ENCODE measurements around the gene NINJ1.
A peak's percentile ranks its signal among the peaks of the same experiment; 100 is the strongest.

NINJ1 gene

GRCh38 chr9:93100276-93100636, 33.8 kb downstream of the NINJ1 start:
- no peaks in the 10 kb centered on the region for H3K36me3 ChIP-seq (ENCODE audit: insufficient read depth, insufficient read length, low read length)
- H3K27me3 ChIP-seq (ENCODE audit: insufficient read depth, insufficient read length) = peaks cover 8% of the 10 kb centered on the region
- no peak overlapping the region for H3K4me3 ChIP-seq (ENCODE audit: insufficient read length, low read depth)
- TF ChIP-seq YY1 (IDR thresholded peaks at IDR 0.05; ENCODE audit: insufficient read depth, insufficient read length) (no peak), SUZ12 (IDR thresholded peaks at IDR 0.05; ENCODE audit: extremely low read depth, insufficient read depth, insufficient read length) (no peak), ZNF274 (IDR thresholded peaks at IDR 0.05; ENCODE audit: low read depth, low read length) (no peak)
- DNase-seq (ENCODE audit: low read depth, low spot score) = no peak
- peaks cover 11% of the 10 kb centered on the region for H3K9me3 ChIP-seq (ENCODE audit: insufficient read depth, low read length)
- H3K9ac ChIP-seq (ENCODE audit: insufficient read length, low read depth) = no peak overlapping the region
- peaks cover 13% of the 10 kb centered on the region for H3K4me1 ChIP-seq (ENCODE audit: insufficient read depth, insufficient read length)

DNA sequence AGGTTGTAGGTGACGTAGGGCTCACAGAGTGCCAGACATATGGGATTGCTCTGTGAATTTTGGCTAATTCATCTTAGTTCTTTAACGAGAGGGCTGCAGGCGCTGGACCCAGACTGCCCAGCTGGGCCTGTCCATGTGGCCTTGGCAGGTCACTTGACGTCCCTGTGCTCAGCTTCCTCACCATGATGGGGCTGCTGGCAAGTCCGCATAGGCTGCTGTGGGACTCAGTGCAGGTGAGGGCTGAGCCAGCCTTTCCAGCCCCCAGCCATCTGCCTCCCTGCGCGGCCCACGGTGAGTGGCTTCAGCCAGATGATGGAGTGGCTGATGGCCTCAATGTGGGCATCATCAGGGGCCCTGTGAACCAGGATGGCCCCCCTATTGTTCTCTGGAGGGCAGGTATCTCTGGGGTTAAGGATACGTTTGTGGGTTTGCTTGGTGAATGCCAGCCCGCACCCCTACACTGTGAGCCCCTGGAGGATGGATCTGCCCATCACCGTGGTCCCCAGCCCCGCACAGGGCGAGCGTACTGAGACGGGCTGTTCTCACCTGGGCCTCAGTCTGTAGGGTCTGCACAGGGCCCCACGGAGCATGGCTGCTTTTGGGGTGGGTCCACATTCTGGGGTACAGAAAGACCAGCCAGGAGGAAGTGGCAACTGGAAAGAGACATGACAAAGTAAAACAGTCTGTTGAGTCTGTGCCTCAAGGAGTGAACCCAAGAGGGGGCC, 34.3 kb downstream of the NINJ1 start:
- Histone ChIP-seq H3K27me3 (ENCODE audit: insufficient read depth, insufficient read length) (peaks cover 8% of the 10 kb centered on the region), H3K36me3 (ENCODE audit: insufficient read depth, insufficient read length, low read length) (no peaks in the 10 kb centered on the region), H3K4me3 (ENCODE audit: insufficient read length, low read depth) (no peak overlapping the region), H3K4me1 (ENCODE audit: insufficient read depth, insufficient read length) (peaks cover 13% of the 10 kb centered on the region), H3K9me3 (ENCODE audit: insufficient read depth, low read length) (peaks cover 11% of the 10 kb centered on the region), H3K9ac (ENCODE audit: insufficient read length, low read depth) (no peak overlapping the region)
- TF ChIP-seq YY1 (IDR thresholded peaks at IDR 0.05; ENCODE audit: insufficient read depth, insufficient read length) = no peak
- TF ChIP-seq ZNF274 (IDR thresholded peaks at IDR 0.05; ENCODE audit: low read depth, low read length) = no peak
- no peak for TF ChIP-seq SUZ12 (IDR thresholded peaks at IDR 0.05; ENCODE audit: extremely low read depth, insufficient read depth, insufficient read length)
- no peak for DNase-seq (ENCODE audit: low read depth, low spot score)

GRCh38 chr9:93098236-93098946, 35.7 kb downstream of the NINJ1 start:
- Histone ChIP-seq H3K9me3 (ENCODE audit: insufficient read depth, low read length) (peaks cover 2% of the 10 kb centered on the region; the same call in 1 of the 2 replicates), H3K36me3 (ENCODE audit: insufficient read depth, insufficient read length, low read length) (no peaks in the 10 kb centered on the region), H3K4me3 (ENCODE audit: insufficient read length, low read depth) (no peak overlapping the region), H3K4me1 (ENCODE audit: insufficient read depth, insufficient read length) (peaks cover 18% of the 10 kb centered on the region), H3K27me3 (ENCODE audit: insufficient read depth, insufficient read length) (peaks cover 8% of the 10 kb centered on the region), H3K9ac (ENCODE audit: insufficient read length, low read depth) (no peak overlapping the region)
- DNase-seq (ENCODE audit: low read depth, low spot score) = no peak
- TF ChIP-seq ZNF274 (IDR thresholded peaks at IDR 0.05; ENCODE audit: low read depth, low read length) (no peak), YY1 (IDR thresholded peaks at IDR 0.05; ENCODE audit: insufficient read depth, insufficient read length) (no peak), SUZ12 (IDR thresholded peaks at IDR 0.05; ENCODE audit: extremely low read depth, insufficient read depth, insufficient read length) (no peak)

- Histone ChIP-seq H3K4me3 (ENCODE audit: insufficient read length, low read depth) (no peak overlapping the region), H3K9ac (ENCODE audit: insufficient read length, low read depth) (no peak overlapping the region)
- no peak for TF ChIP-seq SUZ12 (IDR thresholded peaks at IDR 0.05; ENCODE audit: extremely low read depth, insufficient read depth, insufficient read length)
- TF ChIP-seq ZNF274 (IDR thresholded peaks at IDR 0.05; ENCODE audit: low read depth, low read length) = no peak
- TF ChIP-seq YY1 (IDR thresholded peaks at IDR 0.05; ENCODE audit: insufficient read depth, insufficient read length) = no peak
Measured at GRCh38 chr9:93097511-93098201, 36.4 kb downstream of the NINJ1 start.

DNA sequence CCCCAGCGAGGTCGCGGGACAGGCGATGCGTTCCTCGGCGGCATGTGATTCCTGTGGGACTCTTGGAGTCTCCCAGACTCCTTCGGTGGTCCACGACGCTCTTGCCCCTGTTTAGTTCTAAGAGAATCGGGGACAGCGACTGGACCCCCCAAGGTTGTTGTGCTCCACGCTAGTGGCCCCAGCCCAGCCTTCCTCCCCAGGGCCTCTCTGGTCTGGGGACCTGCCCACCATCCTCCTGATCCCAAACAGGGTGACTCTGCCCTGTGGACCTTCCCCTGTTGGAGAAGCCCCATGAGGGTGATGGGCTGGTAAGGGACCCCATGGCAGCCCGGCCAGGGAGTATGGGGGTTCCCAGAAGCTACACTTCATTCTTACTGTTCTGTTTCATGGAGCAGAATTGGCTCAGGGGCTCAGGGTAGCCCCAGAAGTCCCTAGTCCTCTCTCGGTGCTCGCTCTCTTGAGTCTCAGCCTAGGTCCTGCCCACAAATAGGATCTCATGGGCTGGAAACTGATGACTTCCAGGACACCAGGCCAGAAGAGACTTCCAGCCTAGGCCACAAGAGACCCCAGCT, 37.2 kb downstream of the NINJ1 start:
- no peaks in the 10 kb centered on the region for H3K9me3 ChIP-seq (ENCODE audit: insufficient read depth, low read length)
- H3K36me3 ChIP-seq (ENCODE audit: insufficient read depth, insufficient read length, low read length) = no peaks in the 10 kb centered on the region
- peak overlapping the region; percentile 88 for H3K9ac ChIP-seq (ENCODE audit: insufficient read length, low read depth)
- DNase-seq (ENCODE audit: low read depth, low spot score) = no peak
- no peak for TF ChIP-seq YY1 (IDR thresholded peaks at IDR 0.05; ENCODE audit: insufficient read depth, insufficient read length)
- TF ChIP-seq ZNF274 (IDR thresholded peaks at IDR 0.05; ENCODE audit: low read depth, low read length) = no peak
- no peak for TF ChIP-seq SUZ12 (IDR thresholded peaks at IDR 0.05; ENCODE audit: extremely low read depth, insufficient read depth, insufficient read length)
- peak overlapping the region; percentile 84 for H3K4me3 ChIP-seq (ENCODE audit: insufficient read length, low read depth)
- peaks cover 20% of the 10 kb centered on the region for H3K4me1 ChIP-seq (ENCODE audit: insufficient read depth, insufficient read length)
- peaks cover 8% of the 10 kb centered on the region for H3K27me3 ChIP-seq (ENCODE audit: insufficient read depth, insufficient read length)

More at GRCh38 chr9:93097511-93098201, 36.4 kb downstream of the NINJ1 start:
- peaks cover 8% of the 10 kb centered on the region for H3K27me3 ChIP-seq (ENCODE audit: insufficient read depth, insufficient read length)
- DNase-seq (ENCODE audit: low read depth, low spot score) = no peak
- no peaks in the 10 kb centered on the region for H3K36me3 ChIP-seq (ENCODE audit: insufficient read depth, insufficient read length, low read length)
- no peaks in the 10 kb centered on the region for H3K9me3 ChIP-seq (ENCODE audit: insufficient read depth, low read length)
- H3K4me1 ChIP-seq (ENCODE audit: insufficient read depth, insufficient read length) = peaks cover 19% of the 10 kb centered on the region

DNA sequence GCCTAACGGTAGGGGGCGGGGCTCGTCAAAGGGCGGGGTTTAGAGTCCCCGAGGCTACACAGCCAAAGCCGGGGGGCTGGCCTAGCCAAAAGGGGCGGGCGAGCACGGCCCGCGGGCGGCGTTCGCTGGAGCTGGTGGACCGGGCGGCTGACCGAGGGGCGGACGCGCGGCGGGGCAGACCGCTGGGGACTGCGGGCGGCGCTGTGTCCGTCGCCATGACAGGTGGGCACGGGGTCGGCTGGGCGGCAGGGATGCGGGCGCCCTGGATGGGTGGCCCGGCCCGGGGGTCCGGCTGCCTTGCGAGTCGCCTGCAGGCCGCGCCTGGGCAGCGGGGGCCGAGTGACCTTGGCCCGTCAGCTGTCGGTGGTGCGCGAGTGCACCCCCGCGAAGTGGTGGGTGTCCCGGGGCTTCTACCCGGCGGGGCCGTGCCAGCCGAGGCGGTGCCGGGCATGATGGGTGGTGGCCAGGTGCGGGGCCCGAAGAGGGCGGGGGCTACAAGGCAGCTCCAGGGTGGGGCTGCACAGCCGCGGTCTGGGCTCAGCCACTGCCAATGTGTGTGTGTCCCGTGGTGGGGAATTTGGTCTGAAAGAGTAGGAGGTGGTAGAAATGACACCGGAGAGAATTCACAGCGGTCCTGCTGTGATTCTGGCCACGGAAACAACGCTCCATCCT, 37.8 kb downstream of the NINJ1 start, which contains the start of gene CARD19:
Gene CARD19, plus strand, starts transcription at position 87 of the 672 bp plus-strand sequence. Its CDS starts 129 bp downstream, at position 216.
- Histone ChIP-seq H3K4me3 (ENCODE audit: insufficient read length, low read depth) (peak within 1 kb of the TSS; percentile 84), H3K36me3 (ENCODE audit: insufficient read depth, insufficient read length, low read length) (no peaks in the 10 kb centered on the region), H3K9ac (ENCODE audit: insufficient read length, low read depth) (peak within 1 kb of the TSS; percentile 88), H3K9me3 (ENCODE audit: insufficient read depth, low read length) (0 out of 2 replicates have a peak, but pooled peaks cover 2% of the 10 kb centered on the region), H3K4me1 (ENCODE audit: insufficient read depth, insufficient read length) (peaks cover 20% of the 10 kb centered on the region), H3K27me3 (ENCODE audit: insufficient read depth, insufficient read length) (peaks cover 8% of the 10 kb centered on the region)
- TF ChIP-seq YY1 (IDR thresholded peaks at IDR 0.05; ENCODE audit: insufficient read depth, insufficient read length) (no peak), SUZ12 (IDR thresholded peaks at IDR 0.05; ENCODE audit: extremely low read depth, insufficient read depth, insufficient read length) (no peak), ZNF274 (IDR thresholded peaks at IDR 0.05; ENCODE audit: low read depth, low read length) (no peak)
- DNase-seq (ENCODE audit: low read depth, low spot score) = no peak
